ENCODE data around the gene LEO1. TPM values are rescaled to one million over a fixed set of nuclear protein-coding genes. Genes with fewer than 3 reads are reported as not detected.
A peak's percentile ranks its signal among the peaks of the same experiment; 100 is the strongest.

Gene LEO1
- total and polyA plus RNA-seq, 2 of the 13 experiments (the other 11 are each of a cell fraction or from before 2014, with no cell fraction given) = 17.0 to 60.3 TPM

DNA sequence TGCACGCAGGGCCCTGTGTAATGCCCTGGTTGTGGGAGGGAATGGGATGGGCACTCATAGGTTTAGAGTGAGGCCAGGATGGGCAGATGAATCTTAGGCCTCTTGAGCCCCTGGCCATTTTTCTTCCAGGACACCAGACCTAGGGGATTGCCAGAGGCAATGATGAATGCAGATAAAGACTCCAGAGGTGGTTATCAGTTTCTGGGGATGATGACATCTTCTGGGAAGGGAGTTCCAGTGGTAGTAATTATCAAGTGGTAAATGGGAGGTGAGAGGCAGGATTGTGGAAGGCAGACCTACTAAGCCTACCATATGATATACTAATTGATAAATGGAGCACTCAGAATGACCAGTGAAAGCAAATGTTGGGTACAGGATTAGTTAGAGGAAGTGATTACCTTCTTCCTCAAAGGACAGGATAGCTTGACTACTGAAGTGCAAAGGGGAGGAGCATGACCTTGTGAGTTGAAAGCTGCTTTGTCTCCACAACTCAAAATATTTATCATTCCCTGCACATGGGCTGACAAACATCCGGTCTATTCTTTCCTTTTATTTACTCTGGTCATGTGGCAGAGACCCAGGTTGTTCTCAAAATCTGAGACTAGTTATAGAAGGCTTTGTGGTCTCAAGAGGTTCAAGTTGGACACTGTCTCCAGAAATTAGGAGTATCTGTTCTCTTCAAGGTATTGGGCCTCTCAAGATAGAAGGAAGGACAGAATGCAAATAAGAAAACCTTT, 37.3 kb upstream of the LEO1 start (continued):
- TF ChIP-seq, protein P1, sequence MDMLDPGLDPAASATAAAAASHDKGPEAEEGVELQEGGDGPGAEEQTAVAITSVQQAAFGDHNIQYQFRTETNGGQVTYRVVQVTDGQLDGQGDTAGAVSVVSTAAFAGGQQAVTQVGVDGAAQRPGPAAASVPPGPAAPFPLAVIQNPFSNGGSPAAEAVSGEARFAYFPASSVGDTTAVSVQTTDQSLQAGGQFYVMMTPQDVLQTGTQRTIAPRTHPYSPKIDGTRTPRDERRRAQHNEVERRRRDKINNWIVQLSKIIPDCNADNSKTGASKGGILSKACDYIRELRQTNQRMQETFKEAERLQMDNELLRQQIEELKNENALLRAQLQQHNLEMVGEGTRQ (IDR thresholded peaks at IDR 0.05; ENCODE audit: low read depth, low read length) = no peak
- TF ChIP-seq, protein P1 (CRISPR knock-in tag; IDR thresholded peaks at IDR 0.05; ENCODE audit: borderline replicate concordance) = peak; percentile 76; the same call in 1 of the 2 replicates
- TF ChIP-seq TEAD2 (CRISPR knock-in tag; IDR thresholded peaks at IDR 0.05) (no peak), NFKBIZ (CRISPR knock-in tag; IDR thresholded peaks at IDR 0.05) (peak; percentile 28; the same call in 1 of the 2 replicates), HOXA9 (CRISPR knock-in tag; IDR thresholded peaks at IDR 0.05; ENCODE audit: borderline replicate concordance) (no peak), ZBTB42 (CRISPR knock-in tag; IDR thresholded peaks at IDR 0.05) (no peak), KMT2A (CRISPR knock-in tag; IDR thresholded peaks at IDR 0.05) (no peak), CC2D1A (CRISPR knock-in tag; IDR thresholded peaks at IDR 0.05) (no peak), KAT7 (CRISPR knock-in tag; IDR thresholded peaks at IDR 0.05; ENCODE audit: borderline replicate concordance) (peak; percentile 72; the same call in 1 of the 2 replicates), FOXP1 (IDR thresholded peaks at IDR 0.05) (peak; percentile 72; the same call in 1 of the 2 replicates), FOXP1 (CRISPR knock-in tag; IDR thresholded peaks at IDR 0.05) (peak; percentile 97), KLF15 (CRISPR knock-in tag; IDR thresholded peaks at IDR 0.05; ENCODE audit: borderline replicate concordance) (no peak; the same call in 1 of the 2 replicates), PPARG (CRISPR knock-in tag; conservative IDR thresholded peaks at IDR 0.05) (peak; percentile 81), ZMYM3 (CRISPR knock-in tag; IDR thresholded peaks at IDR 0.05) (peak; percentile 83), TMF1 (CRISPR knock-in tag; IDR thresholded peaks at IDR 0.05; ENCODE audit: low read depth) (no peak), HCFC1 (IDR thresholded peaks at IDR 0.05; ENCODE audit: low read depth, low read length) (no peak), SYNCRIP (IDR thresholded peaks at IDR 0.05; ENCODE audit: insufficient read depth, low read depth, low read length) (no peak)
- TF ChIP-seq, protein P2, sequence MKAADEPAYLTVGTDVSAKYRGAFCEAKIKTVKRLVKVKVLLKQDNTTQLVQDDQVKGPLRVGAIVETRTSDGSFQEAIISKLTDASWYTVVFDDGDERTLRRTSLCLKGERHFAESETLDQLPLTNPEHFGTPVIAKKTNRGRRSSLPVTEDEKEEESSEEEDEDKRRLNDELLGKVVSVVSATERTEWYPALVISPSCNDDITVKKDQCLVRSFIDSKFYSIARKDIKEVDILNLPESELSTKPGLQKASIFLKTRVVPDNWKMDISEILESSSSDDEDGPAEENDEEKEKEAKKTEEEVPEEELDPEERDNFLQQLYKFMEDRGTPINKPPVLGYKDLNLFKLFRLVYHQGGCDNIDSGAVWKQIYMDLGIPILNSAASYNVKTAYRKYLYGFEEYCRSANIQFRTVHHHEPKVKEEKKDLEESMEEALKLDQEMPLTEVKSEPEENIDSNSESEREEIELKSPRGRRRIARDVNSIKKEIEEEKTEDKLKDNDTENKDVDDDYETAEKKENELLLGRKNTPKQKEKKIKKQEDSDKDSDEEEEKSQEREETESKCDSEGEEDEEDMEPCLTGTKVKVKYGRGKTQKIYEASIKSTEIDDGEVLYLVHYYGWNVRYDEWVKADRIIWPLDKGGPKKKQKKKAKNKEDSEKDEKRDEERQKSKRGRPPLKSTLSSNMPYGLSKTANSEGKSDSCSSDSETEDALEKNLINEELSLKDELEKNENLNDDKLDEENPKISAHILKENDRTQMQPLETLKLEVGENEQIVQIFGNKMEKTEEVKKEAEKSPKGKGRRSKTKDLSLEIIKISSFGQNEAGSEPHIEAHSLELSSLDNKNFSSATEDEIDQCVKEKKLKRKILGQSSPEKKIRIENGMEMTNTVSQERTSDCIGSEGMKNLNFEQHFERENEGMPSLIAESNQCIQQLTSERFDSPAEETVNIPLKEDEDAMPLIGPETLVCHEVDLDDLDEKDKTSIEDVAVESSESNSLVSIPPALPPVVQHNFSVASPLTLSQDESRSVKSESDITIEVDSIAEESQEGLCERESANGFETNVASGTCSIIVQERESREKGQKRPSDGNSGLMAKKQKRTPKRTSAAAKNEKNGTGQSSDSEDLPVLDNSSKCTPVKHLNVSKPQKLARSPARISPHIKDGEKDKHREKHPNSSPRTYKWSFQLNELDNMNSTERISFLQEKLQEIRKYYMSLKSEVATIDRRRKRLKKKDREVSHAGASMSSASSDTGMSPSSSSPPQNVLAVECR (CRISPR knock-in tag; IDR thresholded peaks at IDR 0.05; ENCODE audit: borderline replicate concordance) = peak; percentile 68; the same call in 1 of the 2 replicates
- TF ChIP-seq, protein P3, sequence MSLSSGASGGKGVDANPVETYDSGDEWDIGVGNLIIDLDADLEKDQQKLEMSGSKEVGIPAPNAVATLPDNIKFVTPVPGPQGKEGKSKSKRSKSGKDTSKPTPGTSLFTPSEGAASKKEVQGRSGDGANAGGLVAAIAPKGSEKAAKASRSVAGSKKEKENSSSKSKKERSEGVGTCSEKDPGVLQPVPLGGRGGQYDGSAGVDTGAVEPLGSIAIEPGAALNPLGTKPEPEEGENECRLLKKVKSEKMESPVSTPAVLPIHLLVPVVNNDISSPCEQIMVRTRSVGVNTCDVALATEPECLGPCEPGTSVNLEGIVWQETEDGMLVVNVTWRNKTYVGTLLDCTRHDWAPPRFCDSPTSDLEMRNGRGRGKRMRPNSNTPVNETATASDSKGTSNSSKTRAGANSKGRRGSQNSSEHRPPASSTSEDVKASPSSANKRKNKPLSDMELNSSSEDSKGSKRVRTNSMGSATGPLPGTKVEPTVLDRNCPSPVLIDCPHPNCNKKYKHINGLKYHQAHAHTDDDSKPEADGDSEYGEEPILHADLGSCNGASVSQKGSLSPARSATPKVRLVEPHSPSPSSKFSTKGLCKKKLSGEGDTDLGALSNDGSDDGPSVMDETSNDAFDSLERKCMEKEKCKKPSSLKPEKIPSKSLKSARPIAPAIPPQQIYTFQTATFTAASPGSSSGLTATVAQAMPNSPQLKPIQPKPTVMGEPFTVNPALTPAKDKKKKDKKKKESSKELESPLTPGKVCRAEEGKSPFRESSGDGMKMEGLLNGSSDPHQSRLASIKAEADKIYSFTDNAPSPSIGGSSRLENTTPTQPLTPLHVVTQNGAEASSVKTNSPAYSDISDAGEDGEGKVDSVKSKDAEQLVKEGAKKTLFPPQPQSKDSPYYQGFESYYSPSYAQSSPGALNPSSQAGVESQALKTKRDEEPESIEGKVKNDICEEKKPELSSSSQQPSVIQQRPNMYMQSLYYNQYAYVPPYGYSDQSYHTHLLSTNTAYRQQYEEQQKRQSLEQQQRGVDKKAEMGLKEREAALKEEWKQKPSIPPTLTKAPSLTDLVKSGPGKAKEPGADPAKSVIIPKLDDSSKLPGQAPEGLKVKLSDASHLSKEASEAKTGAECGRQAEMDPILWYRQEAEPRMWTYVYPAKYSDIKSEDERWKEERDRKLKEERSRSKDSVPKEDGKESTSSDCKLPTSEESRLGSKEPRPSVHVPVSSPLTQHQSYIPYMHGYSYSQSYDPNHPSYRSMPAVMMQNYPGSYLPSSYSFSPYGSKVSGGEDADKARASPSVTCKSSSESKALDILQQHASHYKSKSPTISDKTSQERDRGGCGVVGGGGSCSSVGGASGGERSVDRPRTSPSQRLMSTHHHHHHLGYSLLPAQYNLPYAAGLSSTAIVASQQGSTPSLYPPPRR (CRISPR knock-in tag; IDR thresholded peaks at IDR 0.05; ENCODE audit: borderline replicate concordance) = peak; percentile 75; the same call in 1 of the 2 replicates

All from HepG2 (cell line).